Fibroblast of lung (primary cell): ENCODE data around the gene REPS2. TPM values are rescaled to one million over a fixed set of nuclear protein-coding genes. Genes with fewer than 3 reads are reported as not detected.

Experiments used
- DNase-seq, 2 donors: peaks; one replicate each; pipeline versions ENCODE4 v3.0.0 to v3.0.0-alpha.2; 2010; ENCODE audit warnings: low read depth in 2 of 2
- H2AFZ ChIP-seq: 2 replicates; pipeline ENCODE4 v1.5.1; 2012; ENCODE audit warnings: low read length, control low read depth, inconsistent platforms
- H3K27ac ChIP-seq: 2 replicates; pipeline ENCODE4 v1.5.1; 2011; ENCODE audit warnings: low read length, control low read depth; ENCODE audit not compliant: insufficient read depth
- H3K27me3 ChIP-seq: 2 replicates; pipeline ENCODE4 v1.5.1; 2011; ENCODE audit warnings: mild to moderate bottlenecking, low read length; ENCODE audit not compliant: control insufficient read depth, insufficient read depth
- H3K36me3 ChIP-seq: 2 replicates; pipeline ENCODE4 v1.5.1; 2011; ENCODE audit warnings: low read length; ENCODE audit not compliant: control insufficient read depth, insufficient read depth
- H3K4me1 ChIP-seq: 2 replicates; pipeline ENCODE4 v1.5.1; 2011; ENCODE audit warnings: low read length; ENCODE audit not compliant: control insufficient read depth, insufficient read depth; ENCODE audit errors: extremely low read depth
- H3K4me2 ChIP-seq: 2 replicates; pipeline ENCODE4 v1.5.1; 2011; ENCODE audit warnings: low read length, control low read depth; ENCODE audit not compliant: insufficient read depth; ENCODE audit errors: extremely low read depth
- H3K4me3 ChIP-seq, 4 experiments: fragments of 200-600 bp in 1 of 4; sonication (generic) in 1 of 4; replicated peaks in 1 of 4; 2 replicates each; pipeline ENCODE4 v1.5.1; 2011 to 2016; ENCODE audit warnings: low read length in 4 of 4, low read depth in 3 of 4, mild to moderate bottlenecking in 3 of 4, control low read depth in 2 of 4, inconsistent platforms in 1 of 4, mixed read lengths in 1 of 4; ENCODE audit not compliant: insufficient read depth in 1 of 4; ENCODE audit errors: control extremely low read depth in 1 of 4
- H3K79me2 ChIP-seq: 2 replicates; pipeline ENCODE4 v1.5.1; 2012; ENCODE audit warnings: mild to moderate bottlenecking, low read length, inconsistent platforms; ENCODE audit not compliant: control insufficient read depth, insufficient read depth
- H3K9ac ChIP-seq: 2 replicates; pipeline ENCODE4 v1.5.1; 2011; ENCODE audit warnings: mild to moderate bottlenecking, low read length, control low read depth; ENCODE audit not compliant: insufficient read depth
- H3K9me3 ChIP-seq: 2 replicates; pipeline ENCODE4 v1.5.1; 2012; ENCODE audit warnings: low read depth, low read length; ENCODE audit not compliant: control insufficient read depth, insufficient read depth
- H4K20me1 ChIP-seq: 2 replicates; pipeline ENCODE4 v1.5.1; 2011; ENCODE audit warnings: low read length; ENCODE audit not compliant: control insufficient read depth, insufficient read depth; ENCODE audit errors: extremely low read depth
- CTCF ChIP-seq, 2 donors: IDR thresholded peaks in 1 of 2; conservative IDR thresholded peaks in 1 of 2; 1 replicate in 1 of 2; 2 replicates in 1 of 2; pipeline ENCODE4 v1.5.1; 2011 to 2012; ENCODE audit warnings: low read length in 2 of 2, control low read depth in 1 of 2, inconsistent platforms in 1 of 2, low read depth in 1 of 2, mild to moderate bottlenecking in 1 of 2
- EZH2 ChIP-seq: IDR thresholded peaks from 2 replicates; pipeline ENCODE4 v1.5.1; 2012; ENCODE audit warnings: low read length, control low read depth, mild to moderate bottlenecking; ENCODE audit errors: missing control alignments
- polyA plus RNA-seq, 2 donors: library from polyadenylated mRNA; depleted of rRNA in 1 of 2; stranded (reverse) in 1 of 2; unstranded in 1 of 2; fragments of >200 nt; gene quantifications; 2 replicates each; pipeline ENCODE4 v1.2.1, GENCODE V29; 2011 to 2012; ENCODE audit warnings: missing spikeins in 1 of 2
- total RNA-seq: library from RNA; depleted of rRNA; stranded (reverse); fragments of >200 nt; gene quantifications from 2 replicates; pipeline ENCODE4 v1.2.1, GENCODE V29; 2014

Gene REPS2
- total and polyA plus RNA-seq, 2 donors (not counting 1 experiment from before 2014, with no cell fraction given): 0.27 to 0.50 TPM

GRCh38 chrX:17072721-17073230, 126.3 kb downstream of the REPS2 start:
- TF ChIP-seq CTCF (conservative IDR thresholded peaks at IDR 0.05 in 1 of 2, IDR thresholded peaks at IDR 0.05 in 1 of 2; ENCODE audit: low read depth in 1 of 2, low read length in 2 of 2) (no peak), EZH2 (no peak)
- Histone ChIP-seq H3K9me3 (no peaks in the 10 kb centered on the region), H3K4me1 (peaks cover 4% of the 10 kb centered on the region), H3K79me2 (no peaks in the 10 kb centered on the region), H3K4me3 (no peak overlapping the region), H4K20me1 (no peaks in the 10 kb centered on the region), H3K27me3 (no peaks in the 10 kb centered on the region), H3K27ac (no peak overlapping the region), H3K36me3 (no peaks in the 10 kb centered on the region), H2AFZ (no peak overlapping the region), H3K4me2 (no peak overlapping the region), H3K9ac (no peak overlapping the region)
- DNase-seq: no peak

- Histone ChIP-seq H3K9ac (no peak overlapping the region), H3K4me3 (no peak overlapping the region), H3K79me2 (no peaks in the 10 kb centered on the region), H3K36me3 (no peaks in the 10 kb centered on the region), H3K4me1 (peaks cover 11% of the 10 kb centered on the region), H3K4me2 (no peak overlapping the region), H3K9me3 (no peaks in the 10 kb centered on the region), H4K20me1 (no peaks in the 10 kb centered on the region), H2AFZ (no peak overlapping the region), H3K27ac (no peak overlapping the region), H3K27me3 (no peaks in the 10 kb centered on the region)
- TF ChIP-seq EZH2: no peak
- no peak for TF ChIP-seq CTCF (conservative IDR thresholded peaks at IDR 0.05 in 1 of 2, IDR thresholded peaks at IDR 0.05 in 1 of 2; ENCODE audit: low read depth in 1 of 2, low read length in 2 of 2)
- DNase-seq: no peak
These were observed 128.5 kb downstream of the REPS2 start for GRCh38 chrX:17075004-17075403.

- no peaks in the 10 kb centered on the region for H3K9me3 ChIP-seq
- no peak overlapping the region for H3K27ac ChIP-seq
- DNase-seq: no peak
These were observed 130.9 kb downstream of the REPS2 start for GRCh38 chrX:17077361-17077760.

More at GRCh38 chrX:17077361-17077760, 130.9 kb downstream of the REPS2 start:
- TF ChIP-seq CTCF (conservative IDR thresholded peaks at IDR 0.05 in 1 of 2, IDR thresholded peaks at IDR 0.05 in 1 of 2; ENCODE audit: low read depth in 1 of 2, low read length in 2 of 2) (no peak), EZH2 (no peak)
- Histone ChIP-seq H3K4me3 (no peak overlapping the region), H2AFZ (no peak overlapping the region), H3K79me2 (no peaks in the 10 kb centered on the region), H3K4me2 (no peak overlapping the region), H3K36me3 (no peaks in the 10 kb centered on the region), H3K27me3 (no peaks in the 10 kb centered on the region), H3K9ac (no peak overlapping the region), H4K20me1 (no peaks in the 10 kb centered on the region), H3K4me1 (peaks cover 11% of the 10 kb centered on the region)
